PC-9 (cell line): ENCODE results near the gene NEUROD2. TPM values are rescaled to one million over a fixed set of nuclear protein-coding genes. Genes with fewer than 3 reads are reported as not detected.

Experiments
- BruUV-seq: library from RNA; stranded (reverse); fragments of 400-500 nt; replicated peaks from 2 replicates; lab custom pipeline; 2021; lab: Mats Ljungman, UMichigan
- CTCF ChIA-PET: fragments of 300-600 bp; sonication (Branson Sonifier 250); formaldehyde crosslinking; loops from one replicate; lab custom pipeline; 2022; ENCODE audit warnings: antibody characterized with exemption; lab: Charles Lee
- POLR2A ChIA-PET: fragments of 300-600 bp; sonication (Branson Sonifier 250); formaldehyde crosslinking; loops from one replicate; lab custom pipeline; 2022; ENCODE audit warnings: antibody characterized with exemption; ENCODE audit not compliant: unreplicated experiment; lab: Charles Lee
- DNase-seq, 2 experiments: peaks; one replicate each; pipeline versions ENCODE4 v3.0.0 to v3.0.0-alpha.2; 2015 to 2022; ENCODE audit warnings: mixed read lengths in 1 of 2
- H2AFZ ChIP-seq: fragments of 200-600 bp; sonication (generic); 2 replicates; pipeline ENCODE4 v1.8.1; 2017; ENCODE audit warnings: antibody characterized with exemption
- H3F3A ChIP-seq: fragments of 200-600 bp; sonication (generic); 2 replicates; pipeline ENCODE4 v1.8.1; 2017; ENCODE audit warnings: antibody characterized with exemption, mild to moderate bottlenecking, low read depth; ENCODE audit not compliant: insufficient read depth
- H3K27ac ChIP-seq: fragments of 200-600 bp; sonication (generic); 2 replicates; pipeline ENCODE4 v1.6.1; 2016; ENCODE audit warnings: mixed run types
- H3K27me3 ChIP-seq: fragments of 200-600 bp; sonication (generic); 2 replicates; pipeline ENCODE4 v1.6.1; 2016; ENCODE audit warnings: low read depth, mixed run types; ENCODE audit not compliant: insufficient read depth
- H3K36me3 ChIP-seq: fragments of 200-600 bp; sonication (generic); 2 replicates; pipeline ENCODE4 v1.6.1; 2016; ENCODE audit warnings: low read depth, mixed run types
- H3K4me1 ChIP-seq: fragments of 200-600 bp; sonication (generic); replicated peaks from 2 replicates; pipeline ENCODE4 v1.6.1; 2016; ENCODE audit warnings: mixed run types; ENCODE audit not compliant: insufficient read depth
- H3K4me2 ChIP-seq: fragments of 200-600 bp; sonication (generic); 2 replicates; pipeline ENCODE4 v1.6.1; 2017; ENCODE audit warnings: mixed run types
- H3K4me3 ChIP-seq: fragments of 200-600 bp; sonication (generic); 2 replicates; pipeline ENCODE4 v1.6.1; 2016; ENCODE audit warnings: mixed run types
- H3K79me2 ChIP-seq: fragments of 200-600 bp; sonication (generic); 2 replicates; pipeline ENCODE4 v1.6.1; 2017; ENCODE audit warnings: low read depth, mixed run types
- H3K9me2 ChIP-seq: fragments of 200-600 bp; sonication (generic); 2 replicates; pipeline ENCODE4 v1.8.1; 2017; ENCODE audit warnings: mild to moderate bottlenecking; ENCODE audit not compliant: insufficient read depth
- H3K9me3 ChIP-seq: fragments of 200-600 bp; sonication (generic); 2 replicates; pipeline ENCODE4 v1.8.1; 2016; ENCODE audit warnings: low read depth; ENCODE audit not compliant: insufficient read depth
- H4K20me1 ChIP-seq: fragments of 200-600 bp; sonication (generic); 2 replicates; pipeline ENCODE4 v1.8.1; 2017; ENCODE audit not compliant: insufficient read depth
- CTCF ChIP-seq: fragments of 200-600 bp; sonication (generic); conservative IDR thresholded peaks from 2 replicates; pipeline ENCODE4 v1.6.1; 2017; ENCODE audit warnings: mixed run types, antibody characterized with exemption, mild to moderate bottlenecking, moderate library complexity
- EZH2 ChIP-seq: fragments of 200-600 bp; sonication (generic); IDR thresholded peaks from 2 replicates; pipeline ENCODE4 v1.8.0; 2017; ENCODE audit warnings: antibody characterized with exemption, low read depth
- intact Hi-C: fragments of 100-400 bp; cut with micrococcal nuclease; formaldehyde crosslinking; loops from one replicate; pipeline ENCODE4 v1.10.0; 2022; ENCODE audit not compliant: unreplicated experiment
- total RNA-seq: library from RNA; stranded (reverse); gene quantifications from 2 replicates; pipeline ENCODE4 v1.2.3, GENCODE V29; 2021

NEUROD2 gene
- total RNA-seq, 1 experiment from 2014 or later = not detected

- H3K27ac ChIP-seq = no peak overlapping the region
- ChIA-PET POLR2A (no interaction called here), CTCF (no interaction called here)
- no peak for DNase-seq
- H3K9me3 ChIP-seq = no peaks in the 10 kb centered on the region
- BruUV-seq = no TSS peak
- H3F3A ChIP-seq = no peaks in the 10 kb centered on the region
- TF ChIP-seq CTCF (no peak), EZH2 (no peak)
- H3K79me2 ChIP-seq = no peaks in the 10 kb centered on the region
- H2AFZ ChIP-seq = no peak overlapping the region
- H3K9me2 ChIP-seq = no peaks in the 10 kb centered on the region
- H3K27me3 ChIP-seq = no peaks in the 10 kb centered on the region
- no peaks in the 10 kb centered on the region for H4K20me1 ChIP-seq
- H3K4me3 ChIP-seq = no peak overlapping the region
- H3K36me3 ChIP-seq = no peaks in the 10 kb centered on the region
- H3K4me1 ChIP-seq = no peaks in the 10 kb centered on the region
- no peak overlapping the region for H3K4me2 ChIP-seq
- intact Hi-C loops = no loop called here
Observed at GRCh38 chr17:39564211-39564848, 43.4 kb downstream of the NEUROD2 start.

GRCh38 chr17:39563476-39563875 is 44.2 kb downstream of the NEUROD2 start:
- no peak for TF ChIP-seq EZH2
- TF ChIP-seq CTCF = no peak
- Histone ChIP-seq H3K9me3 (no peaks in the 10 kb centered on the region), H3K36me3 (no peaks in the 10 kb centered on the region), H3K4me3 (no peak overlapping the region), H2AFZ (no peak overlapping the region), H3F3A (no peaks in the 10 kb centered on the region), H3K27ac (no peak overlapping the region), H3K79me2 (no peaks in the 10 kb centered on the region), H4K20me1 (no peaks in the 10 kb centered on the region), H3K9me2 (no peaks in the 10 kb centered on the region), H3K4me1 (no peaks in the 10 kb centered on the region), H3K27me3 (no peaks in the 10 kb centered on the region), H3K4me2 (no peak overlapping the region)
- CTCF ChIA-PET = interaction anchor here (0.6 kb wide), 1 partner anchor 587 kb away, joined by 11 read pairs; no protein-coding TSS in a partner anchor
- POLR2A ChIA-PET = no interaction called here
- BruUV-seq = no TSS peak
- DNase-seq = no peak
- intact Hi-C loops = no loop called here

- H3K27ac ChIP-seq = no peak overlapping the region
- TF ChIP-seq EZH2 (no peak), CTCF (no peak)
- no peaks in the 10 kb centered on the region for H4K20me1 ChIP-seq
- no peak overlapping the region for H2AFZ ChIP-seq
- no peak for DNase-seq
- H3K79me2 ChIP-seq = no peaks in the 10 kb centered on the region
- no peaks in the 10 kb centered on the region for H3K9me3 ChIP-seq
- H3K4me2 ChIP-seq = no peak overlapping the region
- H3K4me1 ChIP-seq = no peaks in the 10 kb centered on the region
- ChIA-PET CTCF (interaction anchor here (0.6 kb wide), 1 partner anchor 587 kb away, joined by 11 read pairs; no protein-coding TSS in a partner anchor), POLR2A (no interaction called here)
- no TSS peak for BruUV-seq
- intact Hi-C loops = no loop called here
- H3K36me3 ChIP-seq = no peaks in the 10 kb centered on the region
- no peaks in the 10 kb centered on the region for H3K9me2 ChIP-seq
- H3K4me3 ChIP-seq = no peak overlapping the region
- no peaks in the 10 kb centered on the region for H3K27me3 ChIP-seq
- no peaks in the 10 kb centered on the region for H3F3A ChIP-seq
Observed at GRCh38 chr17:39562976-39563375, 44.7 kb downstream of the NEUROD2 start.
